Lung (tissue), 12 donors: Measurements from ENCODE around the gene XYLB. TPM values are rescaled to one million over a fixed set of nuclear protein-coding genes. Genes with fewer than 3 reads are reported as not detected.

Experiments
- ATAC-seq: fragments of 200-7000 bp; cut with Tn5 transposase; one replicate; pipeline ENCODE4 v1.9.1; 2020; ENCODE audit warnings: moderate number of reproducible peaks; ENCODE audit not compliant: insufficient read depth, low FRiP score
- DNase-seq, 3 donors: peaks; one replicate each; pipeline ENCODE4 v3.0.0-alpha.2; 2013 to 2017
- H3K27ac ChIP-seq, 2 donors: one replicate each; pipeline ENCODE4 v1.5.1; 2013; ENCODE audit warnings: mild to moderate bottlenecking in 2 of 2, moderate library complexity in 2 of 2, control low read depth in 1 of 2, inconsistent platforms in 1 of 2, low read depth in 1 of 2, low read length in 1 of 2
- H3K27me3 ChIP-seq, 3 donors: one replicate each; pipeline ENCODE4 v1.5.1; 2013; ENCODE audit warnings: low read length in 2 of 3; ENCODE audit not compliant: control insufficient read depth in 3 of 3, insufficient read depth in 3 of 3
- H3K36me3 ChIP-seq, 4 donors: one replicate each; pipeline ENCODE4 v1.5.1; 2013; ENCODE audit warnings: low read length in 4 of 4, mild to moderate bottlenecking in 1 of 4, moderate library complexity in 1 of 4; ENCODE audit not compliant: control insufficient read depth in 4 of 4, insufficient read depth in 4 of 4
- H3K4me1 ChIP-seq, 5 donors: one replicate each; pipeline ENCODE4 v1.5.1; 2013; ENCODE audit warnings: low read length in 5 of 5, mild to moderate bottlenecking in 2 of 5, moderate library complexity in 1 of 5; ENCODE audit not compliant: control insufficient read depth in 5 of 5, insufficient read depth in 5 of 5
- H3K4me3 ChIP-seq: one replicate; pipeline ENCODE4 v1.5.1; 2013; ENCODE audit warnings: mild to moderate bottlenecking, control low read depth, moderate library complexity
- H3K9ac ChIP-seq, 2 donors: one replicate each; pipeline ENCODE4 v1.5.1; 2013; ENCODE audit warnings: low read length in 2 of 2, control low read depth in 1 of 2; ENCODE audit not compliant: insufficient read depth in 1 of 2
- H3K9me3 ChIP-seq, 4 donors: one replicate each; pipeline ENCODE4 v1.5.1; 2013; ENCODE audit warnings: low read length in 3 of 4, mild to moderate bottlenecking in 1 of 4, moderate library complexity in 1 of 4; ENCODE audit not compliant: control insufficient read depth in 4 of 4, insufficient read depth in 3 of 4
- WGBS, 2 donors: extraction: QIAGEN DNeasy Blood & Tissue Kit; methylation state at CpG; one replicate each; pipeline ENCODE4 v1.1.7; 2013; 5-methylcytosine and 5-hydroxymethylcytosine counted together
- polyA plus RNA-seq, 2 donors: library from polyadenylated mRNA; stranded (reverse); fragments of 200-250 nt; gene quantifications; one replicate each; pipeline ENCODE4 v1.2.1, GENCODE V29; 2013
- total RNA-seq, 2 donors: library from RNA; depleted of rRNA in 1 of 2; stranded (reverse); fragments of >200 nt in 1 of 2; gene quantifications; one replicate each; pipeline ENCODE4 v1.2.1, GENCODE V29; 2014 to 2021
- TF ChIP-seq, protein P1 (sequence below): IDR thresholded peaks from 2 replicates; pipeline ENCODE4 v1.5.1; 2012; ENCODE audit warnings: mild to moderate bottlenecking; ENCODE audit errors: control extremely low read depth, extremely low read depth
- donor health status: control.
- donor health status: control.
- donor health status: Bipolar disorder and iron deficiency.
- donor health status: healthy.
- donor health status: DM: yes; HTN: yes; CAD: no.

The XYLB gene
- total and polyA plus RNA-seq, 4 donors, result 0.89 to 5.8 (median 3.2) TPM

DNA sequence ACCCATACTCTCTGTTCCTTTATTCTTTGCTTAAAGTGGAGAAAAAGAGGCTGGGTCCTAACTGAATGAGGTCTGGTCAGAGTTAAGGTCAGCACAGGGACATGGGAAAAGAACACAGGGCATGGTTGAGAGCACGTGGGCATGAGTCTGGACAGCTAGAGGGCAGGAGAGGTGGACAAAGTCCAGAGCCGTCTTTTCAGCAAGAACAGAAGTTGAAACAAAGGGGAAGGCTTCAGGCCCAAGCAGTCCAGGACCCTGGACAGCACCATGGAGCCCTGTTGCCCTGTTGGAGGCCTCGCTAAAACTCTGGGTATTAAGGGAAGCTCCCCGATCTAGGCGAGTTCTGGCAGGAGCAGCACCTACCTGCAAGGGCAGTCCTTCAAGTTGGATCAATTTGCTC lies 50.7 kb downstream of the XYLB start:
- DNase-seq (peak; percentile 45 to 62 (median 46)), ATAC-seq (no peak)
- Histone ChIP-seq H3K4me1 (no peaks in the 10 kb centered on the region), H3K27ac (no peak overlapping the region), H3K27me3 (no peaks in the 10 kb centered on the region), H3K36me3 (peaks cover 0 to 13% (median 8%) of the 10 kb centered on the region in 4 donors), H3K4me3 (no peak overlapping the region), H3K9me3 (no peaks in the 10 kb centered on the region), H3K9ac (no peak overlapping the region)
- TF ChIP-seq, protein P1, sequence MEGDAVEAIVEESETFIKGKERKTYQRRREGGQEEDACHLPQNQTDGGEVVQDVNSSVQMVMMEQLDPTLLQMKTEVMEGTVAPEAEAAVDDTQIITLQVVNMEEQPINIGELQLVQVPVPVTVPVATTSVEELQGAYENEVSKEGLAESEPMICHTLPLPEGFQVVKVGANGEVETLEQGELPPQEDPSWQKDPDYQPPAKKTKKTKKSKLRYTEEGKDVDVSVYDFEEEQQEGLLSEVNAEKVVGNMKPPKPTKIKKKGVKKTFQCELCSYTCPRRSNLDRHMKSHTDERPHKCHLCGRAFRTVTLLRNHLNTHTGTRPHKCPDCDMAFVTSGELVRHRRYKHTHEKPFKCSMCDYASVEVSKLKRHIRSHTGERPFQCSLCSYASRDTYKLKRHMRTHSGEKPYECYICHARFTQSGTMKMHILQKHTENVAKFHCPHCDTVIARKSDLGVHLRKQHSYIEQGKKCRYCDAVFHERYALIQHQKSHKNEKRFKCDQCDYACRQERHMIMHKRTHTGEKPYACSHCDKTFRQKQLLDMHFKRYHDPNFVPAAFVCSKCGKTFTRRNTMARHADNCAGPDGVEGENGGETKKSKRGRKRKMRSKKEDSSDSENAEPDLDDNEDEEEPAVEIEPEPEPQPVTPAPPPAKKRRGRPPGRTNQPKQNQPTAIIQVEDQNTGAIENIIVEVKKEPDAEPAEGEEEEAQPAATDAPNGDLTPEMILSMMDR, result no peak
- 66 to 70% methylated on average over 5 of the region's 5 CpGs for WGBS, 2 donors

DNA sequence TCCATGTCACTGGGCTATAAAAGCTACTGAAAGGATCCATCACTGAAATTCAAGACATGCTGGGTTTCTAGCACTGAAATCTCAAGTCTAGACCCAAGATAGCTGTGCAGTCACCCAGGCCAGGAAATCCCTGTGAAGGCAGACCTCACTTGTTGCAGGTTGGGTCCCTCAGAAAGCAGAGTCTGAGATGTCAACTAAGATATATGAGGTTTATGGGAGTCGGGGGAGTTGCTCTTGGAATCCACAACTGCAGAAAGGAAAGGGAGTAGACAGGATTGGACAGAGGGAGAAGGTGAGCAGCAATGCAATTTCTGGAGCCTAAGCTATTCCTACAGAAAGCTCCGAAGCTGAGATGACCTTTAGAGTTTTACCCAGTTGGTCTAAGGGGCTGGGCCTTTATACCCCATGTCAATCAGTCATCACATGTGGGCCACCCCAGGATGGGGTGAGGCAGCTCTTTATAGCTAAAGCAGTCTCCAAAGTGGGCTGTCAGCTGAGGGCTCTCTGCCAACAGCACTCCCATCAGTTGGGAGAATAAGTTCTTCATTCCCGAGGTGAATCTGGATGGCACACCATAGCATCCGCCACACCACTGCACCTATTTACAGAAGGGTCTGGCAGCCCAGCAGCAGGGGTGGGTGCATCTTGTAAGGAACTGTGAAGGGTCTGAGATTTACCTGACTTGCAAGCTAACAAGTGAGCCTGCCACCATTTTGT lies 54.8 kb downstream of the XYLB start:
- Histone ChIP-seq H3K27me3 (no peaks in the 10 kb centered on the region), H3K9me3 (peaks cover 0 to 5% (median 1%) of the 10 kb centered on the region in 4 donors), H3K27ac (no peak overlapping the region), H3K9ac (no peak overlapping the region), H3K4me3 (no peak overlapping the region), H3K4me1 (no peaks in the 10 kb centered on the region), H3K36me3 (peaks cover 5 to 24% (median 13%) of the 10 kb centered on the region in 4 donors)
- ATAC-seq (no peak), DNase-seq (no peak)
- TF ChIP-seq, protein P1, result no peak
- WGBS, 2 donors, result 87 to 96% methylated on average over 4 of the region's 4 CpGs

DNA sequence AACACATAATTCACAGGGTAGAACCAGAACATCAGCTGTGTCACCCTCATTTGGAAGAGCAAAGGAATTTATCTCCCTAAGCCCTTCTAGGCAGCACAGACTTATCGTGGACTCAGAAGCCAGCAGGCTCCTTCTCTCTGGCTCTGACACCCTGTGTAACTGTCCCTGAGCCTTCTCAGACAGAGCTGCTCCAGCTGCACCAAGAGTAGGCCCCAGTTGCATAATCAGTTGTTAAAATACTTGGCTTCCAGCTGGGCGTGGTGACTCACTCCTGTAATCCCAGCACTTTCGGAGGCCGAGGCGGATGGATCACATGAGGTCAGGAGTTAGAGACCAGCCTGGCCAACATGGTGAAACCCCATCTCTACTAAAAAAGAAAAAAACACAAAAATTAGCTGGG lies 57.7 kb downstream of the XYLB start:
- Histone ChIP-seq H3K4me3 (no peak overlapping the region), H3K27ac (no peak overlapping the region), H3K27me3 (no peaks in the 10 kb centered on the region), H3K9me3 (peaks cover 0 to 5% (median 1%) of the 10 kb centered on the region in 4 donors), H3K9ac (no peak overlapping the region), H3K36me3 (peaks cover 5 to 19% (median 13%) of the 10 kb centered on the region in 4 donors), H3K4me1 (no peaks in the 10 kb centered on the region)
- ATAC-seq (no peak), DNase-seq (no peak)
- WGBS, 2 donors, result 85 to 99% methylated on average over 5 of the region's 5 CpGs
- TF ChIP-seq, protein P1, result no peak
